ENCODE measurements around the gene CEP164.
"Not testable (repeated sequence)": the region's sequence is repeated elsewhere in the genome, so short reads cannot be mapped to it uniquely, and the experiment has no call there.

CEP164 gene

GRCh38 chr11:117303646-117304315 is 23.9 kb upstream of the CEP164 start:
- DNase-seq (ENCODE audit: low read depth in 4 of 4, low spot score in 1 of 4) = no peak

GRCh38 chr11:117305145-117305544 is 22.5 kb upstream of the CEP164 start:
- DNase-seq (ENCODE audit: low read depth in 4 of 4, low spot score in 1 of 4) = no peak

GRCh38 chr11:117309310-117309709 is 18.3 kb upstream of the CEP164 start:
- DNase-seq (ENCODE audit: low read depth in 4 of 4, low spot score in 1 of 4) = no peak

- no peak for DNase-seq (ENCODE audit: low read depth in 4 of 4, low spot score in 1 of 4)
Measured at GRCh38 chr11:117313091-117313490, 14.6 kb upstream of the CEP164 start.

- DNase-seq (ENCODE audit: low read depth in 4 of 4, low spot score in 1 of 4) = no peak
Measured at GRCh38 chr11:117313828-117314768, 13.6 kb upstream of the CEP164 start.

- DNase-seq (ENCODE audit: low read depth in 4 of 4, low spot score in 1 of 4) = no peak
Measured at GRCh38 chr11:117314840-117315239, 12.8 kb upstream of the CEP164 start.

GRCh38 chr11:117315285-117316196 is 12.1 kb upstream of the CEP164 start:
- DNase-seq (ENCODE audit: low read depth in 4 of 4, low spot score in 1 of 4) = peak in 1 of 4 experiments; percentile 9

GRCh38 chr11:117316197-117316961 is 11.3 kb upstream of the CEP164 start, which contains the start of gene BACE1:
BACE1 (minus strand) TSS chr11:117316256; CDS start chr11:117315795, 461 bp downstream.
- no peak for DNase-seq (ENCODE audit: low read depth in 4 of 4, low spot score in 1 of 4)

- no peak for DNase-seq (ENCODE audit: low read depth in 4 of 4, low spot score in 1 of 4)
Measured at GRCh38 chr11:117318738-117319137, 8.9 kb upstream of the CEP164 start.

- no peak for DNase-seq (ENCODE audit: low read depth in 4 of 4, low spot score in 1 of 4)
Measured at GRCh38 chr11:117319214-117319840, 8.3 kb upstream of the CEP164 start.

GRCh38 chr11:117327255-117327566 is 443 bp upstream of the CEP164 start:
- not testable (repeated sequence) for DNase-seq (ENCODE audit: low read depth in 4 of 4, low spot score in 1 of 4)

- no peak for DNase-seq (ENCODE audit: low read depth in 4 of 4, low spot score in 1 of 4)
Measured at GRCh38 chr11:117328375-117329010, 839 bp downstream of the CEP164 start.

- no peak for DNase-seq (ENCODE audit: low read depth in 4 of 4, low spot score in 1 of 4)
Measured at GRCh38 chr11:117332843-117333242, 5.2 kb downstream of the CEP164 start.

- DNase-seq (ENCODE audit: low read depth in 4 of 4, low spot score in 1 of 4) = no peak
Measured at GRCh38 chr11:117333917-117334316, 6.3 kb downstream of the CEP164 start.

GRCh38 chr11:117334896-117335295 is 7.2 kb downstream of the CEP164 start:
- no peak for DNase-seq (ENCODE audit: low read depth in 4 of 4, low spot score in 1 of 4)

- no peak for DNase-seq (ENCODE audit: low read depth in 4 of 4, low spot score in 1 of 4)
Measured at GRCh38 chr11:117335399-117335798, 7.7 kb downstream of the CEP164 start.

GRCh38 chr11:117337076-117337475 is 9.4 kb downstream of the CEP164 start:
- no peak for DNase-seq (ENCODE audit: low read depth in 4 of 4, low spot score in 1 of 4)

- no peak for DNase-seq (ENCODE audit: low read depth in 4 of 4, low spot score in 1 of 4)
Measured at GRCh38 chr11:117345039-117345438, 17.4 kb downstream of the CEP164 start.

GRCh38 chr11:117354550-117354949 is 26.9 kb downstream of the CEP164 start:
- DNase-seq (ENCODE audit: low read depth in 4 of 4, low spot score in 1 of 4) = no peak
